Measurements from ENCODE around the gene APBA2. TPM values are rescaled to one million over a fixed set of nuclear protein-coding genes. Genes with fewer than 3 reads are reported as not detected.

APBA2 gene
- total and polyA plus RNA-seq, 10 of the 15 experiments (the other 5 are each of a cell fraction or from before 2014, with no cell fraction given) = 0.06 to 0.26 (median 0.07) TPM; not detected in 7

- 39% methylated on average over 14 of the region's 14 CpGs for WGBS (ENCODE audit: insufficient coverage, insufficient replicate concordance, low lambda C conversion rate, missing lambda C conversion rate)
- CTCF ChIA-PET = no interaction called here
- POLR2A ChIA-PET = no interaction called here
- Histone ChIP-seq H4K20me1 (ENCODE audit: control insufficient read depth, insufficient read depth) (no peaks in the 10 kb centered on the region), H3K27me3 (replicated peaks in 1 of 2; ENCODE audit: control insufficient read depth in 2 of 2, insufficient read depth in 2 of 2, low read length in 1 of 2) (no peaks in the 10 kb centered on the region), H3K27ac (ENCODE audit: control insufficient read depth, insufficient read depth) (no peak overlapping the region), H3K4me3 (no peak overlapping the region), H3K9ac (ENCODE audit: control insufficient read depth, insufficient read depth, low read length) (no peak overlapping the region), H2AFZ (ENCODE audit: control insufficient read depth, low read depth, low read length) (no peak overlapping the region), H3K4me2 (ENCODE audit: control insufficient read depth, insufficient read depth) (no peak overlapping the region), H3K9me3 (replicated peaks; ENCODE audit: control insufficient read depth, insufficient read depth, low read length) (no peaks in the 10 kb centered on the region), H3K79me2 (ENCODE audit: control insufficient read depth, insufficient read depth, low read length) (no peaks in the 10 kb centered on the region), H3K36me3 (ENCODE audit: control insufficient read depth in 2 of 2, insufficient read depth in 2 of 2, low read length in 1 of 2) (no peaks in the 10 kb centered on the region), H3K4me1 (ENCODE audit: control insufficient read depth, insufficient read depth, low read length) (no peaks in the 10 kb centered on the region)
- SMC1A ChIA-PET (ENCODE audit: uncharacterized antibody, unreplicated experiment) = no interaction called here
- intact Hi-C loops (cut with micrococcal nuclease; ENCODE audit: unreplicated experiment) = no loop called here
- in situ Hi-C loops (cut with MboI) = no loop called here
- RAD21 ChIA-PET (ENCODE audit: unreplicated experiment) = no interaction called here
- ATAC-seq (no peak), DNase-seq (ENCODE audit: low read depth, low spot score) (no peak), FAIRE-seq (no peak)
- no TSS peak for BruUV-seq (replicated peaks)
- TF ChIP-seq, protein P1, sequence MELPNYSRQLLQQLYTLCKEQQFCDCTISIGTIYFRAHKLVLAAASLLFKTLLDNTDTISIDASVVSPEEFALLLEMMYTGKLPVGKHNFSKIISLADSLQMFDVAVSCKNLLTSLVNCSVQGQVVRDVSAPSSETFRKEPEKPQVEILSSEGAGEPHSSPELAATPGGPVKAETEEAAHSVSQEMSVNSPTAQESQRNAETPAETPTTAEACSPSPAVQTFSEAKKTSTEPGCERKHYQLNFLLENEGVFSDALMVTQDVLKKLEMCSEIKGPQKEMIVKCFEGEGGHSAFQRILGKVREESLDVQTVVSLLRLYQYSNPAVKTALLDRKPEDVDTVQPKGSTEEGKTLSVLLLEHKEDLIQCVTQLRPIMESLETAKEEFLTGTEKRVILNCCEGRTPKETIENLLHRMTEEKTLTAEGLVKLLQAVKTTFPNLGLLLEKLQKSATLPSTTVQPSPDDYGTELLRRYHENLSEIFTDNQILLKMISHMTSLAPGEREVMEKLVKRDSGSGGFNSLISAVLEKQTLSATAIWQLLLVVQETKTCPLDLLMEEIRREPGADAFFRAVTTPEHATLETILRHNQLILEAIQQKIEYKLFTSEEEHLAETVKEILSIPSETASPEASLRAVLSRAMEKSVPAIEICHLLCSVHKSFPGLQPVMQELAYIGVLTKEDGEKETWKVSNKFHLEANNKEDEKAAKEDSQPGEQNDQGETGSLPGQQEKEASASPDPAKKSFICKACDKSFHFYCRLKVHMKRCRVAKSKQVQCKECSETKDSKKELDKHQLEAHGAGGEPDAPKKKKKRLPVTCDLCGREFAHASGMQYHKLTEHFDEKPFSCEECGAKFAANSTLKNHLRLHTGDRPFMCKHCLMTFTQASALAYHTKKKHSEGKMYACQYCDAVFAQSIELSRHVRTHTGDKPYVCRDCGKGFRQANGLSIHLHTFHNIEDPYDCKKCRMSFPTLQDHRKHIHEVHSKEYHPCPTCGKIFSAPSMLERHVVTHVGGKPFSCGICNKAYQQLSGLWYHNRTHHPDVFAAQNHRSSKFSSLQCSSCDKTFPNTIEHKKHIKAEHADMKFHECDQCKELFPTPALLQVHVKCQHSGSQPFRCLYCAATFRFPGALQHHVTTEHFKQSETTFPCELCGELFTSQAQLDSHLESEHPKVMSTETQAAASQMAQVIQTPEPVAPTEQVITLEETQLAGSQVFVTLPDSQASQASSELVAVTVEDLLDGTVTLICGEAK (IDR thresholded peaks at IDR 0.05; ENCODE audit: borderline replicate concordance) = no peak
- TF ChIP-seq PAX8 (IDR thresholded peaks at IDR 0.05) = no peak
- TF ChIP-seq SPI1 (IDR thresholded peaks at IDR 0.05; ENCODE audit: borderline replicate concordance, insufficient read depth, low read depth, low read length) = no peak
- TF ChIP-seq, protein P2, sequence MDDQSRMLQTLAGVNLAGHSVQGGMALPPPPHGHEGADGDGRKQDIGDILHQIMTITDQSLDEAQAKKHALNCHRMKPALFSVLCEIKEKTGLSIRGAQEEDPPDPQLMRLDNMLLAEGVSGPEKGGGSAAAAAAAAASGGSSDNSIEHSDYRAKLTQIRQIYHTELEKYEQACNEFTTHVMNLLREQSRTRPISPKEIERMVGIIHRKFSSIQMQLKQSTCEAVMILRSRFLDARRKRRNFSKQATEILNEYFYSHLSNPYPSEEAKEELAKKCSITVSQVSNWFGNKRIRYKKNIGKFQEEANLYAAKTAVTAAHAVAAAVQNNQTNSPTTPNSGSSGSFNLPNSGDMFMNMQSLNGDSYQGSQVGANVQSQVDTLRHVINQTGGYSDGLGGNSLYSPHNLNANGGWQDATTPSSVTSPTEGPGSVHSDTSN (IDR thresholded peaks at IDR 0.05; ENCODE audit: insufficient replicate concordance, low read depth, low read length) = no peak
- TF ChIP-seq NFIC (IDR thresholded peaks at IDR 0.05; ENCODE audit: low read depth, low read length) = no peak
- TF ChIP-seq, protein P3, sequence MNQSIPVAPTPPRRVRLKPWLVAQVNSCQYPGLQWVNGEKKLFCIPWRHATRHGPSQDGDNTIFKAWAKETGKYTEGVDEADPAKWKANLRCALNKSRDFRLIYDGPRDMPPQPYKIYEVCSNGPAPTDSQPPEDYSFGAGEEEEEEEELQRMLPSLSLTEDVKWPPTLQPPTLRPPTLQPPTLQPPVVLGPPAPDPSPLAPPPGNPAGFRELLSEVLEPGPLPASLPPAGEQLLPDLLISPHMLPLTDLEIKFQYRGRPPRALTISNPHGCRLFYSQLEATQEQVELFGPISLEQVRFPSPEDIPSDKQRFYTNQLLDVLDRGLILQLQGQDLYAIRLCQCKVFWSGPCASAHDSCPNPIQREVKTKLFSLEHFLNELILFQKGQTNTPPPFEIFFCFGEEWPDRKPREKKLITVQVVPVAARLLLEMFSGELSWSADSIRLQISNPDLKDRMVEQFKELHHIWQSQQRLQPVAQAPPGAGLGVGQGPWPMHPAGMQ (IDR thresholded peaks at IDR 0.05; ENCODE audit: borderline replicate concordance) = no peak
- no peak for TF ChIP-seq ZNF622 (IDR thresholded peaks at IDR 0.05)
- no peak for TF ChIP-seq SP1 (IDR thresholded peaks at IDR 0.05; ENCODE audit: low read depth, low read length)
- TF ChIP-seq BMI1 (IDR thresholded peaks at IDR 0.05; ENCODE audit: borderline replicate concordance) = no peak
- TF ChIP-seq POLR2A (IDR thresholded peaks at IDR 0.05; ENCODE audit: low read depth, low read length) = no peak
Observed at GRCh38 chr15:29132735-29133181, 247.0 kb downstream of the APBA2 start.
